ENCODE results near the gene GRIN2B.

The GRIN2B gene

GRCh38 chr12:13992585-13992984, 11.2 kb upstream of the GRIN2B start:
- DNase-seq (ENCODE audit: low read depth, low spot score) = no peak
- no peak for TF ChIP-seq CTCF (IDR thresholded peaks at IDR 0.05; ENCODE audit: low read depth, low read length)
- in situ Hi-C loops (cut with HindIII; ENCODE audit: low sequenced_read_pairs) = no loop called here
- no peak overlapping the region for H3K4me3 ChIP-seq (ENCODE audit: low read depth, low read length)

GRCh38 chr12:13992106-13992505, 10.7 kb upstream of the GRIN2B start:
- no peak overlapping the region for H3K4me3 ChIP-seq (ENCODE audit: low read depth, low read length)
- no peak for DNase-seq (ENCODE audit: low read depth, low spot score)
- no peak for TF ChIP-seq CTCF (IDR thresholded peaks at IDR 0.05; ENCODE audit: low read depth, low read length)
- in situ Hi-C loops (cut with HindIII; ENCODE audit: low sequenced_read_pairs) = no loop called here

GRCh38 chr12:13986031-13986430, 4.6 kb upstream of the GRIN2B start:
- no peak overlapping the region for H3K4me3 ChIP-seq (ENCODE audit: low read depth, low read length)
- TF ChIP-seq CTCF (IDR thresholded peaks at IDR 0.05; ENCODE audit: low read depth, low read length) = no peak
- in situ Hi-C loops (cut with HindIII; ENCODE audit: low sequenced_read_pairs) = no loop called here
- DNase-seq (ENCODE audit: low read depth, low spot score) = no peak

- in situ Hi-C loops (cut with HindIII; ENCODE audit: low sequenced_read_pairs) = no loop called here
- no peak for DNase-seq (ENCODE audit: low read depth, low spot score)
- peak; percentile 39 for TF ChIP-seq CTCF (IDR thresholded peaks at IDR 0.05; ENCODE audit: low read depth, low read length)
- H3K4me3 ChIP-seq (ENCODE audit: low read depth, low read length) = no peak overlapping the region
These were observed 588 bp upstream of the GRIN2B start for GRCh38 chr12:13981990-13982389.

GRCh38 chr12:13980538-13981295, 685 bp downstream of the GRIN2B start:
- DNase-seq (ENCODE audit: low read depth, low spot score) = no peak
- in situ Hi-C loops (cut with HindIII; ENCODE audit: low sequenced_read_pairs) = no loop called here
- no peak overlapping the region for H3K4me3 ChIP-seq (ENCODE audit: low read depth, low read length)
- no peak for TF ChIP-seq CTCF (IDR thresholded peaks at IDR 0.05; ENCODE audit: low read depth, low read length)

- no peak for DNase-seq (ENCODE audit: low read depth, low spot score)
- in situ Hi-C loops (cut with HindIII; ENCODE audit: low sequenced_read_pairs) = no loop called here
- TF ChIP-seq CTCF (IDR thresholded peaks at IDR 0.05; ENCODE audit: low read depth, low read length) = no peak
- no peak overlapping the region for H3K4me3 ChIP-seq (ENCODE audit: low read depth, low read length)
These were observed 1.5 kb downstream of the GRIN2B start for GRCh38 chr12:13979772-13980378.
